Measurements from ENCODE around the gene SLC4A7. TPM values are rescaled to one million over a fixed set of nuclear protein-coding genes. Genes with fewer than 3 reads are reported as not detected.
A peak's percentile ranks its signal among the peaks of the same experiment; 100 is the strongest.

SLC4A7 gene
- total RNA-seq, 1 donor, result 281 TPM

DNA sequence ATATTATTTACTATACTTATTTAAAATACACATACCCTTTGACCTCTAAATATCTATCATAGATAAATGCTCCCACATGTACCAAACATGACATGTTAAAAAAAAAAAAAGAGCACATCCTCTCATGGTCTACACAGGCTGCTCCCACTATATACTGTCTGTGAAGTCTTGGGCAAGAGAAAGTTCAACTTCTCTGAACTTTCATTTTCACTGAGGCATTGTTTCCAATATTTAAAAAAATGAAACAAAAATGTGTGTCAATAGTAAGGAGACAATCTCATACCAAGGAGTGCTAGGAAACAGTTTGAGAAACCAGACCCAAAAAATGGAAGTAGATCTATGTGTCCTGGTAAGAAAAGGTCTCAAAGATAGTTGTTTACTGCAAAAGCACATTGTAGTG is 29.3 kb downstream of the SLC4A7 start:
- DNase-seq (ENCODE audit: insufficient read length, low spot score, missing footprints), result no peak

GRCh38 chr3:27454461-27454860 is 29.7 kb downstream of the SLC4A7 start:
- Histone ChIP-seq H3K27me3 (ENCODE audit: insufficient read depth, low read length) (no peaks in the 10 kb centered on the region), H2AFZ (ENCODE audit: low read length) (no peak overlapping the region), H3K79me2 (ENCODE audit: insufficient read depth, low read length) (peaks cover 93% of the 10 kb centered on the region), H3K4me3 (ENCODE audit: insufficient read depth, low read length) (no peak overlapping the region), H4K20me1 (ENCODE audit: insufficient read depth, low read length) (peaks cover 24% of the 10 kb centered on the region), H3K4me1 (ENCODE audit: insufficient read depth, low read length) (peaks cover 31% of the 10 kb centered on the region), H3K36me3 (ENCODE audit: insufficient read depth, low read length) (peaks cover 7% of the 10 kb centered on the region), H3K9me3 (ENCODE audit: low read depth, low read length) (no peaks in the 10 kb centered on the region), H3K4me2 (ENCODE audit: insufficient read depth, low read length) (no peak overlapping the region), H3K27ac (ENCODE audit: low read depth, low read length) (no peak overlapping the region)
- TF ChIP-seq CTCF (IDR thresholded peaks at IDR 0.05; ENCODE audit: extremely low read depth, low read depth, low read length), result no peak
- no peak for DNase-seq (ENCODE audit: insufficient read length, low spot score, missing footprints)

More for the DNA sequence above, 29.3 kb downstream of the SLC4A7 start:
- peak overlapping the region; percentile 52 for H3K4me2 ChIP-seq (ENCODE audit: insufficient read depth, low read length)
- no peaks in the 10 kb centered on the region for H3K9me3 ChIP-seq (ENCODE audit: low read depth, low read length)
- H3K27ac ChIP-seq (ENCODE audit: low read depth, low read length), result peak overlapping the region; percentile 17
- peaks cover 21% of the 10 kb centered on the region for H4K20me1 ChIP-seq (ENCODE audit: insufficient read depth, low read length)
- H3K79me2 ChIP-seq (ENCODE audit: insufficient read depth, low read length), result peaks cover 92% of the 10 kb centered on the region
- H3K36me3 ChIP-seq (ENCODE audit: insufficient read depth, low read length), result peaks cover 2% of the 10 kb centered on the region
- H3K4me3 ChIP-seq (ENCODE audit: insufficient read depth, low read length), result no peak overlapping the region
- H2AFZ ChIP-seq (ENCODE audit: low read length), result no peak overlapping the region
- no peak for TF ChIP-seq CTCF (IDR thresholded peaks at IDR 0.05; ENCODE audit: extremely low read depth, low read depth, low read length)
- no peaks in the 10 kb centered on the region for H3K27me3 ChIP-seq (ENCODE audit: insufficient read depth, low read length)
- H3K4me1 ChIP-seq (ENCODE audit: insufficient read depth, low read length), result peaks cover 31% of the 10 kb centered on the region

DNA sequence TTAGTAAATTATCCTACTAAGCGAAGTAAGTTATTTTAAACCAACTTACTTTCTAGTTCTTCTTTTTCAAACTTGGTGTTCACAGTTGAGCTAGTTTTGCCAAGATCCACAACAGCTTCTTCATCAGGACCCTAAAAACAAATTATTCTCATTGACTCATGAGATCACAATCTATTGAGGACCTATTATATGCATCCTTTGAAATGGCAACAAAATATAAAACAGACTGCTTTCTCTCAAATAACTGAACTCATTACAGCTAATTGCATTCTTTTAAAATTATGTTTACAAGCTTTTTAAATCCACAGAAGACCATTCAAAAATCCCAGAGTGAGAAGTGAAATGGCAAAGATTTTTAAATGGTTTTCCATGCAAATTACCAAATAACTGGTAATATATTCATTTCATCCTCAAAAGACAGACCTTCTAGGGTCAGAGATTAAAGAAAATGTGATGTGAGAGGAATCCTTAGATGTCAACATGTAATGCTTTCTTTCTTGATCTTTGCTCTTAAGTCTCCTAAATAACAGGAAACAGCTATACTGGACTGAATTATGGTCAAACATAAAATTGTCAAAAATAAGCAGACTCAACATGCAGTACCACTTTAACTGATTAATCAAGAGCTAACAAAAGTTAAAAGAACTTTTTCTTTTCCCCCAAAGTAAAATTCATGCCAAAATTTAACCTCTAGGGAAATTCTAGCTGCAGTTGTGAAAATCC is 31.7 kb downstream of the SLC4A7 start:
- peaks cover 23% of the 10 kb centered on the region for H3K4me1 ChIP-seq (ENCODE audit: insufficient read depth, low read length)
- H3K9me3 ChIP-seq (ENCODE audit: low read depth, low read length), result no peaks in the 10 kb centered on the region
- no peak overlapping the region for H3K4me3 ChIP-seq (ENCODE audit: insufficient read depth, low read length)
- H2AFZ ChIP-seq (ENCODE audit: low read length), result no peak overlapping the region
- H3K27ac ChIP-seq (ENCODE audit: low read depth, low read length), result no peak overlapping the region
- H4K20me1 ChIP-seq (ENCODE audit: insufficient read depth, low read length), result peaks cover 21% of the 10 kb centered on the region
- peaks cover 22% of the 10 kb centered on the region for H3K36me3 ChIP-seq (ENCODE audit: insufficient read depth, low read length)
- no peak overlapping the region for H3K4me2 ChIP-seq (ENCODE audit: insufficient read depth, low read length)
- H3K27me3 ChIP-seq (ENCODE audit: insufficient read depth, low read length), result no peaks in the 10 kb centered on the region
- DNase-seq (ENCODE audit: insufficient read length, low spot score, missing footprints), result no peak
- peaks cover 84% of the 10 kb centered on the region for H3K79me2 ChIP-seq (ENCODE audit: insufficient read depth, low read length)
- no peak for TF ChIP-seq CTCF (IDR thresholded peaks at IDR 0.05; ENCODE audit: extremely low read depth, low read depth, low read length)

GRCh38 chr3:27451842-27452241 is 32.3 kb downstream of the SLC4A7 start:
- Histone ChIP-seq H4K20me1 (ENCODE audit: insufficient read depth, low read length) (peaks cover 19% of the 10 kb centered on the region), H3K4me3 (ENCODE audit: insufficient read depth, low read length) (no peak overlapping the region), H3K4me2 (ENCODE audit: insufficient read depth, low read length) (no peak overlapping the region), H2AFZ (ENCODE audit: low read length) (no peak overlapping the region), H3K9me3 (ENCODE audit: low read depth, low read length) (no peaks in the 10 kb centered on the region), H3K4me1 (ENCODE audit: insufficient read depth, low read length) (peaks cover 20% of the 10 kb centered on the region), H3K27me3 (ENCODE audit: insufficient read depth, low read length) (no peaks in the 10 kb centered on the region), H3K27ac (ENCODE audit: low read depth, low read length) (no peak overlapping the region), H3K79me2 (ENCODE audit: insufficient read depth, low read length) (peaks cover 82% of the 10 kb centered on the region), H3K36me3 (ENCODE audit: insufficient read depth, low read length) (peaks cover 28% of the 10 kb centered on the region)
- no peak for DNase-seq (ENCODE audit: insufficient read length, low spot score, missing footprints)
- no peak for TF ChIP-seq CTCF (IDR thresholded peaks at IDR 0.05; ENCODE audit: extremely low read depth, low read depth, low read length)
